ENCODE data around the gene HADH.

Gene HADH

GRCh38 chr4:108005807-108006206, 16.1 kb downstream of the HADH start:
- Histone ChIP-seq H3K4me2 (ENCODE audit: low read length) (no peak overlapping the region), H3K9me2 (ENCODE audit: low read depth, low read length) (no peaks in the 10 kb centered on the region), H3K9me3 (ENCODE audit: low read length) (no peaks in the 10 kb centered on the region), H4K20me1 (ENCODE audit: insufficient read depth, low read length) (no peaks in the 10 kb centered on the region), H3K27me3 (ENCODE audit: insufficient read depth, low read length) (no peaks in the 10 kb centered on the region), H3K9ac (ENCODE audit: low read length) (no peak overlapping the region), H2AFZ (ENCODE audit: low read length) (no peak overlapping the region), H3K4me1 (ENCODE audit: insufficient read depth, low read length, severe bottlenecking) (peaks cover 7% of the 10 kb centered on the region), H3K4me3 (ENCODE audit: low read depth, low read length, poor library complexity, severe bottlenecking) (no peak overlapping the region), H3K79me2 (ENCODE audit: insufficient read depth, low read length) (peaks cover 4% of the 10 kb centered on the region), H3K36me3 (ENCODE audit: insufficient read depth, low read length) (peaks cover 28% of the 10 kb centered on the region), H3F3A (ENCODE audit: insufficient read depth, low read length) (no peaks in the 10 kb centered on the region), H3K27ac (ENCODE audit: low read depth, low read length, poor library complexity, severe bottlenecking) (no peak overlapping the region)
- TF ChIP-seq EZH2 (IDR thresholded peaks at IDR 0.05; ENCODE audit: borderline replicate concordance, low read length) (no peak), CTCF (IDR thresholded peaks at IDR 0.05; ENCODE audit: low read length) (no peak)

- Histone ChIP-seq H3K27ac (ENCODE audit: low read depth, low read length, poor library complexity, severe bottlenecking) (no peak overlapping the region), H3K36me3 (ENCODE audit: insufficient read depth, low read length) (peaks cover 31% of the 10 kb centered on the region), H3K4me3 (ENCODE audit: low read depth, low read length, poor library complexity, severe bottlenecking) (no peak overlapping the region), H2AFZ (ENCODE audit: low read length) (no peak overlapping the region), H3K9ac (ENCODE audit: low read length) (no peak overlapping the region), H3K9me3 (ENCODE audit: low read length) (no peaks in the 10 kb centered on the region), H3K9me2 (ENCODE audit: low read depth, low read length) (no peaks in the 10 kb centered on the region), H3K4me2 (ENCODE audit: low read length) (no peak overlapping the region), H3K79me2 (ENCODE audit: insufficient read depth, low read length) (peaks cover 4% of the 10 kb centered on the region), H4K20me1 (ENCODE audit: insufficient read depth, low read length) (no peaks in the 10 kb centered on the region), H3F3A (ENCODE audit: insufficient read depth, low read length) (no peaks in the 10 kb centered on the region), H3K27me3 (ENCODE audit: insufficient read depth, low read length) (no peaks in the 10 kb centered on the region), H3K4me1 (ENCODE audit: insufficient read depth, low read length, severe bottlenecking) (peaks cover 7% of the 10 kb centered on the region)
- no peak for TF ChIP-seq EZH2 (IDR thresholded peaks at IDR 0.05; ENCODE audit: borderline replicate concordance, low read length)
- TF ChIP-seq CTCF (IDR thresholded peaks at IDR 0.05; ENCODE audit: low read length): no peak
These were observed 16.7 kb downstream of the HADH start for GRCh38 chr4:108006361-108006760.

GRCh38 chr4:108007984-108008383, 18.3 kb downstream of the HADH start:
- no peak overlapping the region for H3K27ac ChIP-seq (ENCODE audit: low read depth, low read length, poor library complexity, severe bottlenecking)
- H3K9me3 ChIP-seq (ENCODE audit: low read length): no peaks in the 10 kb centered on the region
- H4K20me1 ChIP-seq (ENCODE audit: insufficient read depth, low read length): no peaks in the 10 kb centered on the region
- H3K36me3 ChIP-seq (ENCODE audit: insufficient read depth, low read length): peaks cover 42% of the 10 kb centered on the region
- no peak overlapping the region for H2AFZ ChIP-seq (ENCODE audit: low read length)
- H3K4me1 ChIP-seq (ENCODE audit: insufficient read depth, low read length, severe bottlenecking): peaks cover 7% of the 10 kb centered on the region
- no peaks in the 10 kb centered on the region for H3K9me2 ChIP-seq (ENCODE audit: low read depth, low read length)
- H3K4me2 ChIP-seq (ENCODE audit: low read length): no peak overlapping the region
- TF ChIP-seq CTCF (IDR thresholded peaks at IDR 0.05; ENCODE audit: low read length) (no peak), EZH2 (IDR thresholded peaks at IDR 0.05; ENCODE audit: borderline replicate concordance, low read length) (no peak)
- H3K4me3 ChIP-seq (ENCODE audit: low read depth, low read length, poor library complexity, severe bottlenecking): no peak overlapping the region
- H3K9ac ChIP-seq (ENCODE audit: low read length): no peak overlapping the region
- H3F3A ChIP-seq (ENCODE audit: insufficient read depth, low read length): no peaks in the 10 kb centered on the region
- no peaks in the 10 kb centered on the region for H3K27me3 ChIP-seq (ENCODE audit: insufficient read depth, low read length)
- H3K79me2 ChIP-seq (ENCODE audit: insufficient read depth, low read length): peaks cover 4% of the 10 kb centered on the region
